IMR-90 (cell line): ENCODE data around the gene PSAP. TPM values are rescaled to one million over a fixed set of nuclear protein-coding genes. Genes with fewer than 3 reads are reported as not detected.

Experiments
- ATAC-seq: fragments of 200-7000 bp; cut with Tn5 transposase; 2 replicates; pipeline ENCODE4 v1.9.1; 2020; ENCODE audit warnings: low read depth, mild to moderate bottlenecking, moderate library complexity
- BruUV-seq: library from RNA; stranded (reverse); fragments of 400-500 nt; replicated peaks from 2 replicates; lab custom pipeline; 2021; lab: Mats Ljungman, UMichigan
- CTCF ChIA-PET: fragments of 300-600 bp; formaldehyde crosslinking; extraction: SDS; loops from one replicate; lab custom pipeline; 2021; ENCODE audit warnings: antibody characterized with exemption; lab: Yijun Ruan, JAX
- POLR2A ChIA-PET: fragments of 300-600 bp; sonication (Branson Sonifier 250); formaldehyde crosslinking; loops from one replicate; lab custom pipeline; 2022; ENCODE audit warnings: antibody characterized with exemption; ENCODE audit not compliant: unreplicated experiment; lab: Charles Lee
- DNase-seq: peaks from one replicate; pipeline ENCODE4 v3.0.0; 2013
- H2AFZ ChIP-seq: replicated peaks from 2 replicates; pipeline ENCODE3; 2013; ENCODE audit warnings: low read length, mild to moderate bottlenecking; ENCODE audit not compliant: poor library complexity
- H2AK5ac ChIP-seq: 2 replicates; pipeline ENCODE4 v1.6.1; 2013; ENCODE audit warnings: low read depth, low read length, inconsistent platforms
- H2AK9ac ChIP-seq: replicated peaks from 2 replicates; pipeline ENCODE3; 2013; ENCODE audit warnings: mild to moderate bottlenecking, low read depth, low read length, moderate library complexity; ENCODE audit not compliant: poor library complexity
- H2BK120ac ChIP-seq: 2 replicates; pipeline ENCODE4 v1.6.1; 2013; ENCODE audit warnings: low read depth, low read length, inconsistent platforms
- H2BK15ac ChIP-seq: 3 replicates; pipeline ENCODE4 v1.6.1; 2013; ENCODE audit warnings: low read depth, low read length, inconsistent platforms
- H2BK20ac ChIP-seq: 2 replicates; pipeline ENCODE4 v1.6.1; 2013; ENCODE audit warnings: low read depth, mild to moderate bottlenecking, inconsistent platforms, low read length, moderate library complexity
- H2BK5ac ChIP-seq: 2 replicates; pipeline ENCODE4 v1.6.1; 2013; ENCODE audit warnings: mild to moderate bottlenecking, low read depth, low read length, inconsistent platforms; ENCODE audit not compliant: poor library complexity, severe bottlenecking
- H3K14ac ChIP-seq: replicated peaks from 2 replicates; pipeline ENCODE4 v1.6.1; 2013; ENCODE audit warnings: low read depth, low read length, inconsistent platforms
- H3K18ac ChIP-seq: 2 replicates; pipeline ENCODE4 v1.6.1; 2013; ENCODE audit warnings: low read depth, low read length, control low read depth
- H3K23ac ChIP-seq: 2 replicates; pipeline ENCODE4 v1.6.1; 2013; ENCODE audit warnings: low read depth, low read length, inconsistent platforms
- H3K27ac ChIP-seq: 2 replicates; pipeline ENCODE4 v1.5.1; 2013; ENCODE audit warnings: mild to moderate bottlenecking, control low read depth, low read length; ENCODE audit not compliant: insufficient read depth
- H3K27me3 ChIP-seq: 2 replicates; pipeline ENCODE4 v1.6.1; 2013; ENCODE audit warnings: low read length; ENCODE audit not compliant: control insufficient read depth, insufficient read depth
- H3K36me3 ChIP-seq: 2 replicates; pipeline ENCODE4 v1.6.1; 2013; ENCODE audit warnings: low read length, mixed read lengths; ENCODE audit not compliant: control insufficient read depth, insufficient read depth
- H3K4ac ChIP-seq: 2 replicates; pipeline ENCODE4 v1.6.1; 2013; ENCODE audit warnings: low read depth, low read length, inconsistent platforms
- H3K4me1 ChIP-seq: 2 replicates; pipeline ENCODE4 v1.6.1; 2013; ENCODE audit warnings: low read length, mixed read lengths; ENCODE audit not compliant: control insufficient read depth, insufficient read depth
- H3K4me2 ChIP-seq: 2 replicates; pipeline ENCODE4 v1.6.1; 2013; ENCODE audit warnings: low read depth, mild to moderate bottlenecking, control low read depth, low read length, moderate library complexity
- H3K4me3 ChIP-seq: 2 replicates; pipeline ENCODE4 v1.5.1; 2013; ENCODE audit warnings: low read depth, mild to moderate bottlenecking, control low read depth, low read length, moderate library complexity; ENCODE audit not compliant: insufficient read depth
- H3K56ac ChIP-seq: 2 replicates; pipeline ENCODE4 v1.6.1; 2013; ENCODE audit warnings: low read length, inconsistent platforms; ENCODE audit not compliant: insufficient read depth; ENCODE audit errors: extremely low read depth
- H3K79me1 ChIP-seq, 2 experiments: 2 replicates each; pipeline ENCODE4 v1.6.1; 2013; ENCODE audit warnings: low read length in 2 of 2, inconsistent platforms in 1 of 2, low read depth in 1 of 2
- H3K9ac ChIP-seq: 2 replicates; pipeline ENCODE4 v1.6.1; 2013; ENCODE audit warnings: low read depth, low read length, control low read depth
- H3K9me1 ChIP-seq: 2 replicates; pipeline ENCODE4 v1.6.1; 2013; ENCODE audit warnings: low read length, inconsistent platforms; ENCODE audit not compliant: insufficient read depth
- H3K9me3 ChIP-seq: 2 replicates; pipeline ENCODE4 v1.6.1; 2013; ENCODE audit warnings: low read length; ENCODE audit not compliant: control insufficient read depth, insufficient read depth
- H4K20me1 ChIP-seq: 2 replicates; pipeline ENCODE4 v1.6.1; 2013; ENCODE audit warnings: low read length, inconsistent platforms; ENCODE audit not compliant: insufficient read depth
- H4K5ac ChIP-seq: 2 replicates; pipeline ENCODE4 v1.6.1; 2013; ENCODE audit warnings: mild to moderate bottlenecking, low read depth, low read length, control low read depth
- H4K8ac ChIP-seq, 2 experiments: 2 replicates each; pipeline ENCODE4 v1.6.1; 2013; ENCODE audit warnings: low read depth in 2 of 2, low read length in 2 of 2, control low read depth in 1 of 2, inconsistent platforms in 1 of 2
- H4K91ac ChIP-seq: 2 replicates; pipeline ENCODE4 v1.6.1; 2013; ENCODE audit warnings: low read depth, low read length, inconsistent platforms; ENCODE audit not compliant: insufficient read depth
- BHLHE40 ChIP-seq: fragments of 150-350 bp; IDR thresholded peaks from 2 replicates; pipeline ENCODE4 v1.6.1; 2016; ENCODE audit warnings: mild to moderate bottlenecking, low read depth, low read length
- CEBPB ChIP-seq: IDR thresholded peaks from 2 replicates; pipeline ENCODE4 v1.6.1; 2012; ENCODE audit warnings: low read depth, low read length, improper control_type of control experiment
- CHD1 ChIP-seq: IDR thresholded peaks from 2 replicates; pipeline ENCODE4 v1.6.1; 2012; ENCODE audit warnings: low read depth, low read length, improper control_type of control experiment
- ELK1 ChIP-seq: fragments of 150-350 bp; IDR thresholded peaks from 2 replicates; pipeline ENCODE4 v1.6.1; 2016; ENCODE audit warnings: low read depth, mild to moderate bottlenecking, low read length, moderate library complexity, borderline replicate concordance
- FOS ChIP-seq: fragments of 150-350 bp; IDR thresholded peaks from 2 replicates; pipeline ENCODE4 v1.6.1; 2016; ENCODE audit warnings: low read depth, low read length
- MAFK ChIP-seq: IDR thresholded peaks from 2 replicates; pipeline ENCODE4 v1.6.1; 2012; ENCODE audit warnings: low read depth, low read length, improper control_type of control experiment
- MAZ ChIP-seq: IDR thresholded peaks from 2 replicates; pipeline ENCODE4 v1.6.1; 2012; ENCODE audit warnings: low read depth, mild to moderate bottlenecking, low read length, improper control_type of control experiment, moderate library complexity, borderline replicate concordance
- MXI1 ChIP-seq: IDR thresholded peaks from 2 replicates; pipeline ENCODE4 v1.6.1; 2012; ENCODE audit warnings: low read depth, mild to moderate bottlenecking, low read length, moderate library complexity, borderline replicate concordance
- NFE2L2 ChIP-seq: fragments of 150-350 bp; IDR thresholded peaks from 2 replicates; pipeline ENCODE4 v1.6.1; 2016; ENCODE audit warnings: low read depth, mild to moderate bottlenecking, low read length
- POLR2A ChIP-seq: IDR thresholded peaks from 2 replicates; pipeline ENCODE4 v1.6.1; 2012; ENCODE audit warnings: mild to moderate bottlenecking, low read depth, low read length
- RAD21 ChIP-seq: IDR thresholded peaks from 2 replicates; pipeline ENCODE4 v1.6.1; 2012; ENCODE audit warnings: low read length, improper control_type of control experiment
- RFX5 ChIP-seq: IDR thresholded peaks from 2 replicates; pipeline ENCODE4 v1.8.0; 2012; ENCODE audit warnings: low read depth, mild to moderate bottlenecking, low read length, moderate library complexity
- SMC3 ChIP-seq: fragments of 150-350 bp; IDR thresholded peaks from 2 replicates; pipeline ENCODE4 v1.6.1; 2016; ENCODE audit warnings: low read depth, mild to moderate bottlenecking, antibody characterized with exemption, low read length, moderate library complexity
- WGBS, 2 experiments: methylation state at CpG; one replicate each; pipeline versions ENCODE4 v1.1.5 to v1.1.7; 2013; ENCODE audit warnings: missing lambda C conversion rate in 2 of 2; ENCODE audit not compliant: insufficient read length in 1 of 2; ENCODE audit errors: extremely low coverage in 2 of 2; 5-methylcytosine and 5-hydroxymethylcytosine counted together
- dilution Hi-C: fragments of 300-500 bp; cut with HindIII; formaldehyde crosslinking; loops from one replicate; pipeline ENCODE4 v1.14.3; 2018; ENCODE audit warnings: low sequenced_read_pairs; ENCODE audit not compliant: unreplicated experiment
- in situ Hi-C: fragments of 300-500 bp; cut with MboI; formaldehyde crosslinking; loops from 3 replicates; pipeline ENCODE4 v1.14.3; 2019; ENCODE audit warnings: low sequenced_read_pairs, inconsistent platforms, mixed read lengths
- intact Hi-C: fragments of 100-400 bp; cut with micrococcal nuclease; formaldehyde crosslinking; loops from 2 replicates; pipeline ENCODE4 v1.10.0; 2022
- polyA plus RNA-seq, 3 experiments: library from polyadenylated mRNA; depleted of rRNA; stranded (reverse); fragments of >200 nt; gene quantifications; 2 replicates each; pipeline ENCODE4 v1.2.3, GENCODE V29; 2012; ENCODE audit warnings: low replicate concordance in 1 of 3
- total RNA-seq: library from RNA; depleted of rRNA; stranded (reverse); fragments of >200 nt; gene quantifications from 2 replicates; pipeline ENCODE4 v1.2.3, GENCODE V29; 2012
- TF ChIP-seq, protein P1 (sequence below): fragments of 150-350 bp; IDR thresholded peaks from 2 replicates; pipeline ENCODE4 v1.6.1; 2017; ENCODE audit warnings: mild to moderate bottlenecking, antibody characterized with exemption, low read length, low read depth
- TF ChIP-seq, protein P2 (sequence below): conservative IDR thresholded peaks from 2 replicates; pipeline ENCODE4 v1.5.1; 2012; ENCODE audit warnings: mild to moderate bottlenecking, low read depth, low read length, improper control_type of control experiment

The PSAP gene
- total and polyA plus RNA-seq, 2 of the 4 experiments (the other 2 are of a cell fraction), result 216 to 876 TPM

DNA sequence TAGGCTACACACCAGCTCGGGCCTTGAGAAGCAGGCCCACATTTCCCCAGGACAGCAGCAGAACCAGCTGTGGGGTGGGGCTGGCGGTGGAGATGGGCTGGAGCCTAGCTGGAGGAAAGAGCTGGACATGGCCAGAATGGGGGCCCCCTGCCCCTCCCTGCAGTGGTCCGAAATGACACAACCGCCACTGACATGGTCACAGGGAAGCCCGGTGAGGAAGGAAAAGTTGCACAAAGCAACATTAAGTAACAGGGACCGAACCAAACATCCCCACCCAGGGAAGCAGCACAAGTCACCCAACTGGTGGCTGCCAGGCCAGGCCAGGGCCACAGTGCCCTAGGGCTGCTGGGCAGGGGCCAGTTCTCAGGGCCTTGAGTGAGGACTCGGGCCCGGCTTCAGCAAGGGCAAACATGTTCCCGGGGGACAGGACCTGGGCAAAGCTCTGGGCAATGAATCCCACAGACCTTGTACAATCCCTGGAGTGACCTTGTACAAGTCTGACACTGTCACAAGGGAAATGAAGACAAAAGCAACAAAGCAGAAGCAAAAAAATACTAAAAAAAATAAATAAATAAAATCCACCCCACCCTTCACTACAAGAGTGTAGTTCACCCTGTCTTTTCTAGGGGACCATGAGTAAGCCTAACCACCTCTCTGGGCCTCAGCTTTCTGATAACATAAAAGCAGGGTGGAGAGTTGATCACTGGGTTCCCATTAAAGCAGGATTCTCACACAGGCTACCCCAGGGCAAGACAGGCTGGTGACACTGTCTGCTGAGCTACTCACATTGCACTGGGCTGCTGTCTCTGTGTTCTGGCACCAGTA, 33.0 kb downstream of the PSAP start:
- Histone ChIP-seq H2BK15ac (no peak overlapping the region), H4K8ac (no peak overlapping the region), H3K79me1 (peaks cover 4 to 6% of the 10 kb centered on the region in 2 experiments; a peak in 3 of 4 replicates), H3K27me3 (no peaks in the 10 kb centered on the region), H3K4me2 (no peak overlapping the region), H2BK120ac (no peak overlapping the region), H3K9me3 (no peaks in the 10 kb centered on the region), H3K18ac (no peak overlapping the region), H4K20me1 (peaks cover 19% of the 10 kb centered on the region), H3K4ac (no peak overlapping the region), H3K56ac (no peak overlapping the region), H3K27ac (no peak overlapping the region), H3K23ac (no peak overlapping the region), H2AK5ac (no peak overlapping the region), H4K5ac (no peak overlapping the region), H3K9ac (no peak overlapping the region), H4K91ac (no peak overlapping the region), H3K4me3 (no peak overlapping the region), H2AFZ (no peak overlapping the region), H3K14ac (no peak overlapping the region), H2BK20ac (no peak overlapping the region), H3K9me1 (no peaks in the 10 kb centered on the region; the same call in 1 of the 2 replicates), H2AK9ac (no peak overlapping the region), H3K4me1 (no peaks in the 10 kb centered on the region), H2BK5ac (no peak overlapping the region), H3K36me3 (peaks cover 66% of the 10 kb centered on the region)
- intact Hi-C loops, result no loop called here
- ChIA-PET CTCF (interaction anchor here (0.9 to 1.3 kb wide), 2 partner anchors 78 to 121 kb away, joined by 3 read pairs; no protein-coding TSS in a partner anchor), POLR2A (no interaction called here)
- ATAC-seq (no peak), DNase-seq (no peak)
- no peak for TF ChIP-seq MXI1
- TF ChIP-seq, protein P1, sequence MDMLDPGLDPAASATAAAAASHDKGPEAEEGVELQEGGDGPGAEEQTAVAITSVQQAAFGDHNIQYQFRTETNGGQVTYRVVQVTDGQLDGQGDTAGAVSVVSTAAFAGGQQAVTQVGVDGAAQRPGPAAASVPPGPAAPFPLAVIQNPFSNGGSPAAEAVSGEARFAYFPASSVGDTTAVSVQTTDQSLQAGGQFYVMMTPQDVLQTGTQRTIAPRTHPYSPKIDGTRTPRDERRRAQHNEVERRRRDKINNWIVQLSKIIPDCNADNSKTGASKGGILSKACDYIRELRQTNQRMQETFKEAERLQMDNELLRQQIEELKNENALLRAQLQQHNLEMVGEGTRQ, result no peak
- TF ChIP-seq BHLHE40, result no peak
- no peak for TF ChIP-seq RAD21
- TF ChIP-seq, protein P2, sequence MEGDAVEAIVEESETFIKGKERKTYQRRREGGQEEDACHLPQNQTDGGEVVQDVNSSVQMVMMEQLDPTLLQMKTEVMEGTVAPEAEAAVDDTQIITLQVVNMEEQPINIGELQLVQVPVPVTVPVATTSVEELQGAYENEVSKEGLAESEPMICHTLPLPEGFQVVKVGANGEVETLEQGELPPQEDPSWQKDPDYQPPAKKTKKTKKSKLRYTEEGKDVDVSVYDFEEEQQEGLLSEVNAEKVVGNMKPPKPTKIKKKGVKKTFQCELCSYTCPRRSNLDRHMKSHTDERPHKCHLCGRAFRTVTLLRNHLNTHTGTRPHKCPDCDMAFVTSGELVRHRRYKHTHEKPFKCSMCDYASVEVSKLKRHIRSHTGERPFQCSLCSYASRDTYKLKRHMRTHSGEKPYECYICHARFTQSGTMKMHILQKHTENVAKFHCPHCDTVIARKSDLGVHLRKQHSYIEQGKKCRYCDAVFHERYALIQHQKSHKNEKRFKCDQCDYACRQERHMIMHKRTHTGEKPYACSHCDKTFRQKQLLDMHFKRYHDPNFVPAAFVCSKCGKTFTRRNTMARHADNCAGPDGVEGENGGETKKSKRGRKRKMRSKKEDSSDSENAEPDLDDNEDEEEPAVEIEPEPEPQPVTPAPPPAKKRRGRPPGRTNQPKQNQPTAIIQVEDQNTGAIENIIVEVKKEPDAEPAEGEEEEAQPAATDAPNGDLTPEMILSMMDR, result no peak
- no peak for TF ChIP-seq POLR2A
- TF ChIP-seq ELK1, result no peak
- no peak for TF ChIP-seq MAZ
- no peak for TF ChIP-seq FOS
- no peak for TF ChIP-seq SMC3
- TF ChIP-seq MAFK, result no peak
- no peak for TF ChIP-seq NFE2L2
- no peak for TF ChIP-seq RFX5
- no peak for TF ChIP-seq CHD1
- no peak for TF ChIP-seq CEBPB
- BruUV-seq, result no TSS peak
- in situ Hi-C loops, result loop anchor here (10.0 kb wide), 2 partner anchors 433 to 503 kb away; partner anchors contain the start of gene SLC29A3
- 90% methylated on average over 4 of the region's 9 CpGs; no CpG with 5 or more reads in 1 of the 2 experiments for WGBS, 2 experiments
- dilution Hi-C loops, result no loop called here
